Measurements from ENCODE around the gene RIN3.

The RIN3 gene

DNA sequence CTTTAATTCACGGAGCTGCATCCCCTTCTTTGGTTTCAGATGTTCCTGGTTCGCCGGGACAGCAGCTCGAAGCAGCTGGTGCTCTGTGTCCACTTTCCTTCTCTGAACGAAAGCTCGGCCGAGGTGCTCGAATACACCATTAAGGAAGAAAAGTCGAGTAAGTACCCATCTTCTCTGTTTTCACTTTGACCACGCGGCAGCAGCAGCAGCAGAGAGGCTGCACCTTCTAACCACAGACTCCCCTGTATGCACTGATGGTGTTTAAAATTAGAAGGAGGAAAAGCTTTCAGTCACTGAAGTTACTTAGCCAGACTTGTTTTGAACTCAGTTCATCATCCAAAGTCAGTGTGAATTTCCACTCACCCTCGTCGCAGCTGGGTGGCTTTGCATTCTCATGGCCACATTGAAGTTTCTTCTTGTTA, 63.8 kb downstream of the RIN3 start:
- H3K36me3 Mint-ChIP-seq (ENCODE audit: low read depth) = peaks cover 12% of the 10 kb centered on the region

DNA sequence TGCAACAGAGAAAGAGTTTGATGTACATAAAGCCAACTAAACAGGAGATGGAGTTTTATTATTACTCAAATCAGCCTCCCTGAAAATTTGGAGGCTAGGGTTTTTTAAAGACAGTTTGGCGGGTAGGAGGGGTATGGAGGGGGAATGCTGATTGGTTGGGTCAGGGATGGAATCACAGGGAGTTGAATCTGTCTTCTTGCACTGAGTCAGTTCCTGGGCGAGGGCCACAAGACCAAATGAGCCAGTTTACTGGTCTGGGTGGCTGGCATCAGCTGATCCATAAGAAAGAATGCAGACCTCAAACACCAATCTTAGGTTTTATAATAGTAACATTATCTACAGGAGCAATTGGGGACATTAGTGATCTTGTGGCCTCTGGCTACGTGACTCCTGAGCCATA, 64.9 kb downstream of the RIN3 start:
- Mint-ChIP-seq H3K9me3 (no peaks in the 10 kb centered on the region), H3K36me3 (ENCODE audit: low read depth) (peaks cover 18% of the 10 kb centered on the region), H3K4me3 (no peak overlapping the region), H3K4me1 (no peaks in the 10 kb centered on the region), H3K27me3 (ENCODE audit: low read depth) (no peaks in the 10 kb centered on the region), H3K27ac (no peak overlapping the region)
- TF ChIP-seq, protein P1, sequence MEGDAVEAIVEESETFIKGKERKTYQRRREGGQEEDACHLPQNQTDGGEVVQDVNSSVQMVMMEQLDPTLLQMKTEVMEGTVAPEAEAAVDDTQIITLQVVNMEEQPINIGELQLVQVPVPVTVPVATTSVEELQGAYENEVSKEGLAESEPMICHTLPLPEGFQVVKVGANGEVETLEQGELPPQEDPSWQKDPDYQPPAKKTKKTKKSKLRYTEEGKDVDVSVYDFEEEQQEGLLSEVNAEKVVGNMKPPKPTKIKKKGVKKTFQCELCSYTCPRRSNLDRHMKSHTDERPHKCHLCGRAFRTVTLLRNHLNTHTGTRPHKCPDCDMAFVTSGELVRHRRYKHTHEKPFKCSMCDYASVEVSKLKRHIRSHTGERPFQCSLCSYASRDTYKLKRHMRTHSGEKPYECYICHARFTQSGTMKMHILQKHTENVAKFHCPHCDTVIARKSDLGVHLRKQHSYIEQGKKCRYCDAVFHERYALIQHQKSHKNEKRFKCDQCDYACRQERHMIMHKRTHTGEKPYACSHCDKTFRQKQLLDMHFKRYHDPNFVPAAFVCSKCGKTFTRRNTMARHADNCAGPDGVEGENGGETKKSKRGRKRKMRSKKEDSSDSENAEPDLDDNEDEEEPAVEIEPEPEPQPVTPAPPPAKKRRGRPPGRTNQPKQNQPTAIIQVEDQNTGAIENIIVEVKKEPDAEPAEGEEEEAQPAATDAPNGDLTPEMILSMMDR (IDR thresholded peaks at IDR 0.05; ENCODE audit: unreplicated experiment in 3 of 3) = no peak

More for the DNA sequence above, 63.8 kb downstream of the RIN3 start:
- H3K4me1 Mint-ChIP-seq = no peaks in the 10 kb centered on the region
- no peak overlapping the region for H3K4me3 Mint-ChIP-seq
- H3K27me3 Mint-ChIP-seq (ENCODE audit: low read depth) = no peaks in the 10 kb centered on the region
- no peak overlapping the region for H3K27ac Mint-ChIP-seq
- H3K9me3 Mint-ChIP-seq = no peaks in the 10 kb centered on the region
- TF ChIP-seq, protein P1 (IDR thresholded peaks at IDR 0.05; ENCODE audit: unreplicated experiment in 3 of 3) = no peak

DNA sequence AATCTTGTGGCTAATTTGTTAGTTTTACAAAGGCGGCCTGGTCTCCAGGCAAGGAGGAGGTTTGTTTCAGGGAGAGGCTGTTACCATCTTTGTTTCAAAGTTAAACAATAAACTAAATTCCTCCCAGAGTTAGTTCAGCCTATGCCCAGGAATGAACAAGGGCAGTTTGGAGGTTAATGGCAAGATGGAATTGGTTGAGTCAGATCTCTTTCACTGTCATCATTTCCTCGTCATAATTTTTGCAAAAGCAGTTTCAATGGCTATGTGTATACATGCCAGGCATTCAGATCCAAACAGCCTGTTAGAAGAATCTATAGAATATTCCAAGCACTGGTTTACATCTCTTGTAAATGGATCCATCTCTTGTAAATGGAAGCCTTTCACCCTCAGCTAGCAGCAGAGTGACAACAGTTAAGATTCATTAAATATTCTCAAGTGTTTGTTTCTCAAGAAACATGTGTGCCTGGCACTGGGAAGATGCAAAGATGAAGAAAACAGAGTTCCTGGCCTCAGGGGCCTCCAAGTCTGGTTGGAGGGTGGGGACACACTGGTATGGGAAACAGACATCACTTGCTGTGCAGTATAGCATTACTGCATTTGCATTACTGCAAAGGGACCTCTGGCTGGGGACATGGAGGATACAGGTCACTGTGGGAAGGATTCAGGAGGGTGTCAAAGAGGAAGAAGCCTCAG, 65.8 kb downstream of the RIN3 start:
- no peaks in the 10 kb centered on the region for H3K9me3 Mint-ChIP-seq
- no peaks in the 10 kb centered on the region for H3K4me1 Mint-ChIP-seq
- no peaks in the 10 kb centered on the region for H3K27me3 Mint-ChIP-seq (ENCODE audit: low read depth)
- H3K36me3 Mint-ChIP-seq (ENCODE audit: low read depth) = peaks cover 18% of the 10 kb centered on the region
- no peak overlapping the region for H3K4me3 Mint-ChIP-seq
- TF ChIP-seq, protein P1 (IDR thresholded peaks at IDR 0.05; ENCODE audit: unreplicated experiment in 3 of 3) = no peak
- no peak overlapping the region for H3K27ac Mint-ChIP-seq

DNA sequence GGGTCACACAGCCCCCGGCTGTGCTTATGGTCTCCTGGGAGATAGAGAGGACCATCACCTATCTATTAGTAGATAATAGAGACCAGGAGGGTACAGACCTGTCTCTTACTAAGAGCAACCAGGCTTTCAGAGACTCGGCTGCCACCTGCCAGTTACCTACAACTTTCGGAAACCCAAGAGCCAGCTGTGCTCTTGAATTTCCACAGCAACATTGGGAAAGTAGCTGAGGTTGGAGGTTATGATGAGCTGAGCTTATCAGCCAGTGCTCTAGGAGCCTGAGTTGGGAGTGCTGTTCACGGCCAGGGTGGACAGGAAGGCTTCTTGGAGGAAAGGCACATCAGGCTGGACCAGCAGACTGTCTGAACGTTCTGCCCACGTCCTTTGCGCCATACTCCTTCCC, 67.6 kb downstream of the RIN3 start:
- TF ChIP-seq, protein P1 (IDR thresholded peaks at IDR 0.05; ENCODE audit: unreplicated experiment in 3 of 3) = no peak
- Mint-ChIP-seq H3K36me3 (ENCODE audit: low read depth) (peaks cover 18% of the 10 kb centered on the region), H3K9me3 (no peaks in the 10 kb centered on the region), H3K27ac (no peak overlapping the region), H3K4me1 (peaks cover 11% of the 10 kb centered on the region), H3K27me3 (ENCODE audit: low read depth) (no peaks in the 10 kb centered on the region), H3K4me3 (no peak overlapping the region)

DNA sequence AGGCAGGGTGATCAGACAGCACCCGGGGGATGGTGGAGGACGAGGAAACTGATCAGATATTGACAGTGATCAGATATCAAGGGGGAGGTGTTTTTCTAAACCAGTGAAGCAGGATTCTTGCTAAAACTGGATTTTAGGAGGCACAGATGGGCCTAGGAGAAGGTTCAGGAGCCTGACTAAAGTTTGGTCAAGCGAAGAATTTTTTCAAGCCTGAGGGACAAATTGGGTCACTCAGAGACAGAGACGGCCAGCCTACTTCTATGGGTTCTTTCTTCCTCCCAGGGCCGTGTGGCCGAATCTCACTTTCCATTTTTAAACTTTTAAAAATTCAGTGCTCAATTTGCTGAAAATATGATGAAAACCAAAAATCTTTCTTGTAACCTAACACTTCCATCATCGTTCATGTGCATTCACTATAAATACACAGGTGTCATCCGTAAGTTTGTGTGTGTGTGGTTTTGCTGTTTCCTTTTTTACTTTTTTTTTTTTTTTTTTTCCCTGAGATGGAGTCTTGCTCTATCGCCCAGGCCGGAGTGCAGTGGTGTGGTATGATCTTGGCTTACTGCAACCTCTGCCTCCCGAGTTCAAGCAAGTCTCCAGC, 68.5 kb downstream of the RIN3 start:
- Mint-ChIP-seq H3K9me3 (no peaks in the 10 kb centered on the region), H3K4me3 (no peak overlapping the region), H3K36me3 (ENCODE audit: low read depth) (peaks cover 18% of the 10 kb centered on the region), H3K27me3 (ENCODE audit: low read depth) (no peaks in the 10 kb centered on the region), H3K27ac (no peak overlapping the region), H3K4me1 (peaks cover 20% of the 10 kb centered on the region)
- TF ChIP-seq, protein P1 (IDR thresholded peaks at IDR 0.05; ENCODE audit: unreplicated experiment in 3 of 3) = no peak

All from nephron (organoid).